H1 (cell line): ENCODE results near the gene SMYD3. TPM values are rescaled to one million over a fixed set of nuclear protein-coding genes. Genes with fewer than 3 reads are reported as not detected.

ENCODE experiments used
- CTCF ChIA-PET: fragments of 300-600 bp; sonication (Branson Sonifier 250); formaldehyde crosslinking; loops from one replicate; lab custom pipeline; 2021; ENCODE audit not compliant: partially characterized antibody; lab: Charles Lee
- POLR2A ChIA-PET: fragments of 300-600 bp; sonication (Branson Sonifier 250); formaldehyde crosslinking; loops from one replicate; lab custom pipeline; 2021; ENCODE audit warnings: inconsistent platforms; ENCODE audit not compliant: partially characterized antibody; lab: Charles Lee
- DNase-seq, 2 experiments: peaks; one replicate each; pipeline versions ENCODE4 v3.0.0 to v3.0.0-alpha.2; 2010 to 2022; ENCODE audit warnings: low spot score in 2 of 2, low read depth in 1 of 2, mixed read lengths in 1 of 2
- FAIRE-seq: peaks from 2 replicates; lab custom pipeline; 2011; peaks lifted over from hg19 to GRCh38; lab: Jason Lieb, UNC
- H2AFZ ChIP-seq: 2 replicates; pipeline ENCODE4 v1.8.1; 2012; ENCODE audit warnings: low read length, inconsistent platforms
- H2AK5ac ChIP-seq: 2 replicates; pipeline ENCODE4 v1.6.1; 2013; ENCODE audit warnings: low read depth, low read length
- H2BK120ac ChIP-seq: replicated peaks from 2 replicates; pipeline ENCODE3; 2013; ENCODE audit warnings: low read depth, low read length, inconsistent platforms
- H2BK12ac ChIP-seq: 2 replicates; pipeline ENCODE4 v1.6.1; 2013; ENCODE audit warnings: low read depth, low read length
- H2BK15ac ChIP-seq: 2 replicates; pipeline ENCODE4 v1.6.1; 2013; ENCODE audit warnings: low read length
- H2BK20ac ChIP-seq: 2 replicates; pipeline ENCODE4 v1.6.1; 2013; ENCODE audit warnings: low read length
- H2BK5ac ChIP-seq: 2 replicates; pipeline ENCODE4 v1.6.1; 2013; ENCODE audit warnings: low read depth, low read length
- H3K14ac ChIP-seq: 2 replicates; pipeline ENCODE4 v1.6.1; 2013; ENCODE audit warnings: inconsistent platforms; ENCODE audit not compliant: insufficient read length
- H3K18ac ChIP-seq: 2 replicates; pipeline ENCODE4 v1.6.1; 2013; ENCODE audit warnings: low read length; ENCODE audit errors: extremely low read depth
- H3K23ac ChIP-seq: 2 replicates; pipeline ENCODE4 v1.6.1; 2013; ENCODE audit warnings: inconsistent platforms; ENCODE audit not compliant: insufficient read length
- H3K23me2 ChIP-seq: 2 replicates; pipeline ENCODE4 v1.6.1; 2013; ENCODE audit warnings: low read depth, low read length
- H3K27ac ChIP-seq: 2 replicates; pipeline ENCODE4 v1.6.1; 2011; ENCODE audit warnings: low read depth, low read length, inconsistent platforms
- H3K27me3 ChIP-seq, 4 experiments: replicated peaks in 1 of 4; 1 replicate in 1 of 4; 2 replicates in 3 of 4; pipeline versions ENCODE4 v1.6.1 to v1.8.1; 2011 to 2013; ENCODE audit warnings: low read length in 3 of 4, mild to moderate bottlenecking in 3 of 4, inconsistent platforms in 2 of 4, mixed read lengths in 2 of 4, moderate library complexity in 1 of 4; ENCODE audit not compliant: control insufficient read depth in 3 of 4, insufficient read depth in 3 of 4; ENCODE audit errors: extremely low read depth in 1 of 4
- H3K36me3 ChIP-seq, 4 experiments: 2 replicates each; pipeline versions ENCODE4 v1.6.1 to v1.8.1; 2011 to 2013; ENCODE audit warnings: mild to moderate bottlenecking in 4 of 4, low read length in 3 of 4, moderate library complexity in 2 of 4, control low read depth in 1 of 4, inconsistent platforms in 1 of 4; ENCODE audit not compliant: insufficient read depth in 4 of 4, control insufficient read depth in 2 of 4
- H3K4ac ChIP-seq: replicated peaks from 2 replicates; pipeline ENCODE3; 2013; ENCODE audit warnings: low read length, low read depth, mixed read lengths, inconsistent platforms; ENCODE audit not compliant: insufficient read length
- H3K4me1 ChIP-seq, 4 experiments: replicated peaks in 1 of 4; 1 replicate in 1 of 4; 2 replicates in 3 of 4; pipeline versions ENCODE4 v1.6.1 to v1.8.1; 2011 to 2013; ENCODE audit warnings: low read length in 3 of 4, inconsistent platforms in 2 of 4, mixed read lengths in 1 of 4; ENCODE audit not compliant: insufficient read depth in 4 of 4, control insufficient read depth in 3 of 4
- H3K4me2 ChIP-seq, 2 experiments: 2 replicates each; pipeline versions ENCODE4 v1.6.1 to v1.8.1; 2011 to 2013; ENCODE audit warnings: low read depth in 2 of 2, low read length in 2 of 2, control low read depth in 1 of 2, inconsistent platforms in 1 of 2, mild to moderate bottlenecking in 1 of 2; ENCODE audit not compliant: insufficient read depth in 1 of 2
- H3K4me3 ChIP-seq, 4 experiments: fragments of 200-600, 300-600 bp in 1 of 4; sonication (generic), shearing (Covaris generic), sonication (Bioruptor Twin) in 1 of 4; 2 replicates each; pipeline versions ENCODE4 v1.5.1 to v1.8.1; 2011 to 2016; ENCODE audit warnings: low read length in 4 of 4, low read depth in 3 of 4, control low read depth in 2 of 4, inconsistent platforms in 2 of 4, mild to moderate bottlenecking in 2 of 4, mixed read lengths in 1 of 4, moderate library complexity in 1 of 4; ENCODE audit not compliant: insufficient read depth in 2 of 4; ENCODE audit errors: extremely low read depth in 1 of 4
- H3K56ac ChIP-seq: replicated peaks from 2 replicates; pipeline ENCODE3; 2013; ENCODE audit warnings: low read depth, mild to moderate bottlenecking, mixed read lengths, low read length, inconsistent platforms; ENCODE audit not compliant: insufficient read length
- H3K79me1 ChIP-seq: 2 replicates; pipeline ENCODE4 v1.6.1; 2013; ENCODE audit warnings: low read depth, low read length, control low read depth
- H3K79me2 ChIP-seq, 2 experiments: 2 replicates each; pipeline versions ENCODE4 v1.6.1 to v1.8.1; 2012 to 2013; ENCODE audit warnings: low read length in 2 of 2, mild to moderate bottlenecking in 2 of 2, inconsistent platforms in 1 of 2; ENCODE audit not compliant: insufficient read depth in 2 of 2, control insufficient read depth in 1 of 2
- H3K9ac ChIP-seq, 4 experiments: replicated peaks in 1 of 4; 1 replicate in 1 of 4; 2 replicates in 3 of 4; pipeline versions ENCODE4 v1.6.1 to v1.8.1; 2011 to 2013; ENCODE audit warnings: low read depth in 3 of 4, low read length in 3 of 4, control low read depth in 2 of 4, mild to moderate bottlenecking in 2 of 4, moderate library complexity in 2 of 4, inconsistent platforms in 1 of 4; ENCODE audit errors: extremely low read depth in 1 of 4
- H3K9me3 ChIP-seq, 2 experiments: 2 replicates each; pipeline versions ENCODE4 v1.6.1 to v1.8.1; 2012 to 2013; ENCODE audit warnings: mild to moderate bottlenecking in 2 of 2, moderate library complexity in 2 of 2, control low read depth in 1 of 2, inconsistent platforms in 1 of 2, low read depth in 1 of 2, low read length in 1 of 2, mixed read lengths in 1 of 2; ENCODE audit not compliant: insufficient read depth in 2 of 2
- H4K20me1 ChIP-seq, 2 experiments: replicated peaks in 1 of 2; 2 replicates each; pipeline versions ENCODE3 to v1.8.1; 2011 to 2013; ENCODE audit warnings: inconsistent platforms in 2 of 2, low read length in 2 of 2, mild to moderate bottlenecking in 1 of 2; ENCODE audit not compliant: insufficient read depth in 2 of 2, control insufficient read depth in 1 of 2
- H4K5ac ChIP-seq: 2 replicates; pipeline ENCODE4 v1.6.1; 2013; ENCODE audit warnings: low read length, low read depth, mixed read lengths, inconsistent platforms; ENCODE audit not compliant: insufficient read length
- H4K8ac ChIP-seq: 2 replicates; pipeline ENCODE4 v1.8.0; 2013; ENCODE audit warnings: mild to moderate bottlenecking, moderate library complexity, low read length, inconsistent platforms; ENCODE audit not compliant: insufficient read depth; ENCODE audit errors: extremely low read depth
- H4K91ac ChIP-seq: replicated peaks from 2 replicates; pipeline ENCODE3; 2013; ENCODE audit warnings: low read length, mixed read lengths, inconsistent platforms; ENCODE audit not compliant: insufficient read length
- KDM4A ChIP-seq: IDR thresholded peaks from one replicate; pipeline ENCODE4 v1.7.1; 2012; ENCODE audit warnings: low read depth, mild to moderate bottlenecking, moderate library complexity, low read length, inconsistent platforms; ENCODE audit not compliant: severe bottlenecking
- TCF12 ChIP-seq: IDR thresholded peaks from 2 replicates; pipeline ENCODE4 v1.6.1; 2011; ENCODE audit warnings: low read depth, mild to moderate bottlenecking, low read length
- WGBS, 2 experiments: shearing (Covaris generic) in 1 of 2; methylation state at CpG; one replicate each; pipeline versions ENCODE4 v1.1.6 to v1.1.7; 2013 to 2015; ENCODE audit warnings: low lambda C conversion rate in 2 of 2, mixed read lengths in 2 of 2, inconsistent platforms in 1 of 2, low coverage in 1 of 2, missing lambda C conversion rate in 1 of 2; ENCODE audit not compliant: insufficient replicate concordance in 2 of 2, insufficient coverage in 1 of 2, insufficient read length in 1 of 2; ENCODE audit errors: extremely low coverage in 1 of 2, missing lambda C conversion rate in 1 of 2; 5-methylcytosine and 5-hydroxymethylcytosine counted together
- polyA plus RNA-seq, 7 experiments: library from polyadenylated mRNA; depleted of rRNA in 3 of 7; stranded (reverse) in 5 of 7; unstranded in 2 of 7; fragments of >200 nt in 5 of 7; fragments of 200-250 nt in 2 of 7; gene quantifications; 1 replicate in 5 of 7; 2 replicates in 1 of 7; 4 replicates in 1 of 7; pipeline versions ENCODE4 v1.2.1 to v1.2.3, GENCODE V29; 2011 to 2013; ENCODE audit warnings: missing spikeins in 2 of 7, mixed read lengths in 2 of 7
- total RNA-seq: library from RNA; stranded (reverse); fragmentation: NEBNext Ultra II Directional; extraction: Animal tissue kit (Norgen Biotek cat#: 25700); gene quantifications from 2 replicates; pipeline ENCODE4 v1.2.1, GENCODE V29; 2021

SMYD3 gene
- total and polyA plus RNA-seq, 2 of the 8 experiments (the other 6 are each of a cell fraction or from before 2014, with no cell fraction given): 17.3 to 25.4 TPM

- ChIA-PET POLR2A (no interaction called here), CTCF (interaction anchor here (0.6 to 0.7 kb wide), 2 partner anchors 415 to 860 kb away, joined by 3 read pairs; no protein-coding TSS in a partner anchor)
- Histone ChIP-seq H2BK120ac (no peak overlapping the region), H3K36me3 (no peaks in the 10 kb centered on the region), H3K9me3 (no peaks in the 10 kb centered on the region), H4K91ac (no peak overlapping the region), H3K4me2 (no peak overlapping the region), H3K14ac (no peak overlapping the region), H3K79me2 (no peaks in the 10 kb centered on the region), H3K23ac (no peak overlapping the region), H3K18ac (no peak overlapping the region), H4K8ac (no peak overlapping the region), H4K5ac (no peak overlapping the region), H2BK12ac (no peak overlapping the region), H2BK20ac (no peak overlapping the region), H3K4me1 (0 out of 7 replicates have a peak, but pooled peaks cover 0 to 2% (median 0%) of the 10 kb centered on the region in 4 experiments), H3K56ac (no peak overlapping the region), H4K20me1 (no peaks in the 10 kb centered on the region), H3K27ac (no peak overlapping the region), H3K4me3 (no peak overlapping the region), H2BK15ac (no peak overlapping the region), H3K79me1 (no peaks in the 10 kb centered on the region), H3K9ac (no peak overlapping the region), H3K27me3 (no peaks in the 10 kb centered on the region), H2AK5ac (no peak overlapping the region), H2BK5ac (no peak overlapping the region), H3K23me2 (no peaks in the 10 kb centered on the region), H2AFZ (no peak overlapping the region), H3K4ac (no peak overlapping the region)
- WGBS, 2 experiments: 90% methylated on average over 5 of the region's 5 CpGs; no CpG with 5 or more reads in 1 of the 2 experiments
- no peak for TF ChIP-seq KDM4A
- TF ChIP-seq TCF12: no peak
- no peak for DNase-seq
- no peak for FAIRE-seq
Observed at GRCh38 chr1:245837718-245838117, 669.4 kb downstream of the SMYD3 start.
